Lower leg skin (tissue), 4 donors: ENCODE results near the gene PLXNA3. TPM values are rescaled to one million over a fixed set of nuclear protein-coding genes. Genes with fewer than 3 reads are reported as not detected.

Experiments used
- DNase-seq, 2 donors: peaks; one replicate each; pipeline ENCODE4 v3.0.0-alpha.2; 2019; ENCODE audit warnings: low spot score in 2 of 2
- H3K4me3 ChIP-seq: fragments of 200-600 bp; sonication (generic); 2 replicates; pipeline ENCODE4 v1.5.1; 2017; ENCODE audit warnings: mild to moderate bottlenecking, low read depth; ENCODE audit not compliant: poor library complexity, severe bottlenecking
- CTCF ChIP-seq, 3 donors: fragments of 450-650 bp; IDR thresholded peaks; one replicate each; pipeline ENCODE4 v1.5.1; 2016; ENCODE audit warnings: antibody characterized with exemption in 3 of 3, mild to moderate bottlenecking in 3 of 3, moderate library complexity in 2 of 3
- POLR2A ChIP-seq, 2 donors: fragments of 450-650 bp; IDR thresholded peaks; one replicate each; pipeline ENCODE4 v1.6.1; 2016 to 2017; ENCODE audit warnings: antibody characterized with exemption in 2 of 2, mild to moderate bottlenecking in 1 of 2, moderate library complexity in 1 of 2
- WGBS, 2 donors: methylation state at CpG; one replicate each; pipeline ENCODE4 v1.1.5; 2018; 5-methylcytosine and 5-hydroxymethylcytosine counted together
- intact Hi-C: fragments of 100-400 bp; cut with DNase I; formaldehyde crosslinking; loops from one replicate; pipeline ENCODE4 v1.15.0; 2023; ENCODE audit warnings: low total_unique reads
- total RNA-seq, 4 donors: library from RNA; depleted of rRNA; stranded (reverse); fragments of >200 nt; gene quantifications; one replicate each; pipeline ENCODE4 v1.1.0, GENCODE V29; 2016

The PLXNA3 gene
- total RNA-seq, 4 donors from 2014 or later = 10.2 to 30.2 (median 13.5) TPM

GRCh38 chrX:154485150-154486051 is 27.3 kb downstream of the PLXNA3 start:
- DNase-seq = no peak
- intact Hi-C loops = no loop called here
- no peak overlapping the region for H3K4me3 ChIP-seq
- TF ChIP-seq CTCF (IDR thresholded peaks at IDR 0.05) (no peak), POLR2A (IDR thresholded peaks at IDR 0.05) (no peak)
- WGBS, 2 donors = 53 to 71% methylated on average over 8 to 34 of the region's 35 CpGs

GRCh38 chrX:154486052-154486395 is 27.9 kb downstream of the PLXNA3 start:
- 41% methylated on average over 30 of the region's 35 CpGs; no CpG with 5 or more reads in 1 of the 2 donors for WGBS, 2 donors
- DNase-seq = no peak
- H3K4me3 ChIP-seq = peak overlapping the region; percentile 56
- intact Hi-C loops = no loop called here
- TF ChIP-seq POLR2A (IDR thresholded peaks at IDR 0.05) (no peak), CTCF (IDR thresholded peaks at IDR 0.05) (no peak)

GRCh38 chrX:154486396-154487207 is 28.5 kb downstream of the PLXNA3 start, which contains the start of gene UBL4A:
Gene UBL4A (minus strand): TSS chrX:154486615. CDS start chrX:154486584, 31 bp downstream.
- peak within 1 kb of the TSS; percentile 56 for H3K4me3 ChIP-seq
- intact Hi-C loops = no loop called here
- DNase-seq = peak in 1 of 2 donors; percentile 25
- WGBS, 2 donors = 0 to 60% methylated on average over 2 to 52 of the region's 95 CpGs
- no peak for TF ChIP-seq CTCF (IDR thresholded peaks at IDR 0.05)
- TF ChIP-seq POLR2A (IDR thresholded peaks at IDR 0.05) = no peak

GRCh38 chrX:154487518-154488290 is 29.6 kb downstream of the PLXNA3 start:
- no peak for DNase-seq
- TF ChIP-seq CTCF (IDR thresholded peaks at IDR 0.05) (no peak), POLR2A (IDR thresholded peaks at IDR 0.05) (no peak)
- WGBS, 2 donors = 85 to 92% methylated on average over 22 to 28 of the region's 28 CpGs
- intact Hi-C loops = no loop called here
- H3K4me3 ChIP-seq = no peak overlapping the region

- no peak overlapping the region for H3K4me3 ChIP-seq
- DNase-seq = no peak
- TF ChIP-seq CTCF (IDR thresholded peaks at IDR 0.05) (no peak), POLR2A (IDR thresholded peaks at IDR 0.05) (no peak)
- 83 to 86% methylated on average over 4 to 20 of the region's 20 CpGs for WGBS, 2 donors
- intact Hi-C loops = no loop called here
Observed at GRCh38 chrX:154488336-154489075, 30.4 kb downstream of the PLXNA3 start.
